ENCODE measurements around the gene STX4.

GRCh38 chr16:31061126-31061812 is 27.9 kb downstream of the STX4 start:
- no peak for TF ChIP-seq SUZ12 (IDR thresholded peaks at IDR 0.05; ENCODE audit: extremely low read depth, insufficient read depth, insufficient read length)
- no peak for TF ChIP-seq YY1 (IDR thresholded peaks at IDR 0.05; ENCODE audit: insufficient read depth, insufficient read length)

Measured in NT2/D1 (cell line).